Esophagus mucosa (tissue), 1 donor: Measurements from ENCODE around the gene BIN2. TPM values are rescaled to one million over a fixed set of nuclear protein-coding genes. Genes with fewer than 3 reads are reported as not detected.
"Not testable (repeated sequence)": the region's sequence is repeated elsewhere in the genome, so short reads cannot be mapped to it uniquely, and the experiment has no call there.

Experiments used
- ATAC-seq: fragments of 200-7000 bp; cut with Tn5 transposase; one replicate; pipeline ENCODE4 v1.9.1; 2020
- total RNA-seq: library from RNA; stranded (reverse); gene quantifications from one replicate; pipeline ENCODE4 v1.2.4, GENCODE V29; 2023
- donor health status: DM: yes; HTN: yes; CAD: no.

BIN2 gene
- total RNA-seq, 1 donor from 2014 or later: 1.5 TPM

DNA sequence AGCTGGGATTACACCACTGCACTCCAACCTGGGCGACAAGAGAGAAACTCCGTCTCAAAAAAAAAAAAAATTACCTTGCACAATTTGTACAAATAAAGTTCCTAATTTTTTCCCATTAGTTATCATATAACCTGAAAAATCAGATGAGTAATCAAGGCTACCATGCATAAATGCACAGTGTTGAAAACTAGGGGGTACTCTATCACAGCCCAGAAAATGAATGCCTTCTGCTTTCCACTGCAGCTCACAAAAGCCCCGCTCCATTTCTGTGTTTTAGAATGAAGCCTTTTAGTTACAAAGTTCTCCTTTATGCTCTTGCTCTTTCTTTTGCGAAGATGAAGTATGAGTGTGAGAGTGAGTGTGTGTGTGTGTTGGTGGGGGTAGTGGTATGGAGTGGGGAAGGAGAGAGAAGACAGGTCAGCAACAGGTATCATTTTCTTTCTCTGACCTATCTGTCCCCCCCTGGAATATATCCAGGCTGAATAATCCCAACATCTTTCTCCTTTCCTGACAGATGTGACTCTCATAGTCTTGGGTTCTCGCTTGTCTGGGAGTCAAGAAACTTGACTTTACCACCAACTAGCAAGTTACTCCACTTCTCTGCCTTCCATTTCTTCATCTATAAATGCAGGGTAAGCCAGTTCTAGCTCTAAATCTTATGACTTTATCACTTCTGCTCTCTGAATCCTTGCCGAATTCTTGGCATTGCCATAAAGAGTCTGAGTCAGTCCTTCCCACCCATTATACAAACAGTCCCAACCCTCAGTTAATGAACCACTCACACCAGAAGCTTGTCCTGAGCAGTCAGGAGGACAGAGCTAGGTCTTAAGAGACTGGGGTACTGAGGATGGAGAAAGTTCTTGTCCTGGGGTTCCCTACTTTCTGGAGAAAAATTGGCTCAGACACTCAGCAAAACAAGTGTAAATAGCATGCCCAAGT lies 16.1 kb downstream of the BIN2 start:
- peak; percentile 98 for ATAC-seq

DNA sequence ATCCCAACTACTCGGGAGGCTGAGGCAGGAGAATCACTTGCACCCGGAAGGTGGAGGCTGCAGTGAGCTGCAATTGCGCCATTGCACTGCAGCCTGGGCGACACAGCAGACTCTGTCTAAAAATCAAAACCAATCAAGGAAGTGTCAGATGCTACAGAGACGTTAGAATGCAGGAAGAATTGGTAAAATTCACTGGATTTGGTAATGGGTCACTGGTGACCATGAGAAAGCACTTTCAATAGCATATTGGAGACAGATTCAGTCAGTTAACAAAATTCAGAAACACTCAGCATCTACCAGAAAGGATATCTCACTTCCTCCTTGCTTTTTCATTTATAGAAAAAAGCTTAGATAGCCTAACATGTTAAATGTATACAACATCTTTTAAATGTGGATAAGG lies 17.5 kb downstream of the BIN2 start:
- ATAC-seq: no peak

DNA sequence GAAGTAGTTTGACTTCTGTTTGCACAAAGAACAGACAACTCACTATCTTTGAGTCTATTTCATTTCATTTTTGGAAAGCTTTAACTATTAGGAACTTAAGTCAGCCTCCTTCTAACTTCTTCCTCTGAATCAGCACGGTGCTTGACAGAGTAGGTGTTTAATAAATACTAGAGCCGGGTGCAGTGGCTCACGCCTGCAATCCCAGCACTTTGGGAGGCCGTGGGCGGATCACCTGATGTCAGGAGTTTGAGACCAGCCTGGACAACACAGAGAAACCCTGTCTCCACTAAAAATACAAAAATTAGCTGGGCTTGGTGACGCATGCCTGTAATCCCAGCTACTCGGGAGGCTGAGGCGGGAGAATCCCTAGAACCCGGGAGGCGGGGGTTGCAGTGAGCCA lies 23.2 kb downstream of the BIN2 start:
- ATAC-seq: not testable (repeated sequence)

DNA sequence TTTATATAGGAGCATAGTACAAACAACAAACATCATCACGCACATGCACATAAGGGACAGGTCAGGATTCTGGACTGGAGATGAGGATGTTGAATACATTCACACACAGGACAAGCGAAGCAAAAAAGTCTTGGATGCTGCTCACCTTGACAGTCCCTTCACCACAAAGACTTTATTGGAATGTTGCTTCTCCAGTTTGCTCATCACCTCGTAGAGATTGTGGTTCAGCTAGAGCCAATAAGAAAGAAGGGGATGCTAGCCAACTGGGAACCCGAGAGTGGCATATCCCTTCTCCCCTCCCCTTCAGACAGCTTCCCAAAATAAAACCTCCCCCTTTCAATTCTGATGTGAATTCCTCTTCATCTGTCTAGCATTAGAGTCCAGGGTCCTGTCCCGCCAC lies 28.3 kb downstream of the BIN2 start:
- no peak for ATAC-seq

DNA sequence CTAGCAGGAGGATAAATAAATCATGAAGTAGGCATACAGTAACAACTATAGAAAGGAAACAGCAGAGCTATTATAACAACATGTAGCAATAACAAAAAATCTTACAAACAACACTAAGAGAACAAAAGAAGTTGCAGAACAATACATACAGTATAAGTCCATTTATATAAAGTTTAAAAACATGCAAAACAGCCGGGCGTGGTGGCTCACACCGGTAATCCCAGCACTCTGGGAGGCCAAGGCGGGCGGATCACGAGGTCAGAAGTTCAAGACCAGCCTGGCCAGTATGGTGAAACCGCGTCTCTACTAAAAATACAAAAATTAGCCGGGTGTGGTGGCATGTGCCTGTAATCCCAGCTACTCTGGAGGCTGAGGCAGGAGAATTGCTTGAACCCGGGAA lies 29.9 kb downstream of the BIN2 start:
- not testable (repeated sequence) for ATAC-seq

DNA sequence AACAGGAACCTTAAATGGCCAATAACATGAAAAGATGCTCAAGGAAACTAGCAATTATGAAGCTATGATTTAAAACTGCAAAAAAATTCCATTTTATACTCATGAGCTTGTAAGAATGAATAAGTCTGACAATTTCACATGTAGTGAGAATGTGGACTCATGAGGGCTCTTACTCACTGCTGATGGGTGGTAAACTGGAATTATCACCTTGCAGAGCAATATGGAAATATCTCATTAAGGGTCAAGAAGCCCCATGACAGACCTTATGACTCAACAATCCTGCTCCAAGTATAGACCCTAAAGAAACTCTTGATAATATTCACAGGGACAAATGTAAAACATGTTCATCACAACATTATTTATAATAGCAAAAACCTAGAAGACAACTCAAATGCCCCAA lies 30.3 kb downstream of the BIN2 start:
- peak; percentile 67 for ATAC-seq

DNA sequence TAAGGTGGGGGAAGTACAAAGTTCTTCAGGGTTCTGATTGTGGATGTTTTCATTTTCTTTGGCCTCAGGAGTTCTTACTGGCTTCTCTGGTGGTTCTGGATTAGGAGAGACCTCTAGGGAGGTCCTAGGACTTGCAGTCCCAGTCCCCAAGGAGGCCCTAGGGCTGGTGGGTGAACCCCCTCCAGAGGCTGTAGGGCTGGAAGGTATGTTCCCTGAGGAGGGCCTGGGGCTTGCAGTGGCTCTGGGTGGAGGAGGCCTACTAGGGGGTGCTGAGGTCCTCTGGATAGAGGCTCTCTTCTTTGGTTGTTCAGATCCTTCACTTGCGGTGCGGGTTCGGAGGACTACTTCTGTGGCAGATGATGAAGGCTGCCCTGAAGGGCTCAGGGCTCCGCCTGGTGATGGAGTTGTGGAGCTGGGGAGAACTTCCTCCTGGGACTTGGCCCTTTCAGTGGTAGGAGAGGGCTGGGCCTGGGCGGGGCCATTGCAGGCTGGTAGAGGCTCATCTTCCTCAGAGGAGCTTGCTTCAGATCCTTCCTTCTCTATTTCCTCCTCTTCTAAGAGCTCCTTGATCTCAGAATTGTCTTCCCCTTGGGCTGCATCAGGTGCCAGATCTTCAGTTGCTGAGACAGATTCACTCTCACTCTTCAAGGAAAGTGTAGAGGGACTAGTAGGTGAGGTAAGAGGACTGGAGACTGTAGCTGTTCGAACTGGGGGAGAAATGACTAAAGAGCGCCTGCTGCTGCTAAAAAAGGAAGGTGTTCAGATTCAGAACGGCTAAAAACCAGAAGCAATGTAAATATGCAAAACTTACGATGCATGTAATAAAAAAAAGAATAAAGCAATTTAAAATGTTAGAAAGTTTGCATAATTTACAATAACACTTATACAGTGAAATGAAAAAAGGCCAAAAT lies 32.1 kb downstream of the BIN2 start:
- peak; percentile 77 for ATAC-seq

DNA sequence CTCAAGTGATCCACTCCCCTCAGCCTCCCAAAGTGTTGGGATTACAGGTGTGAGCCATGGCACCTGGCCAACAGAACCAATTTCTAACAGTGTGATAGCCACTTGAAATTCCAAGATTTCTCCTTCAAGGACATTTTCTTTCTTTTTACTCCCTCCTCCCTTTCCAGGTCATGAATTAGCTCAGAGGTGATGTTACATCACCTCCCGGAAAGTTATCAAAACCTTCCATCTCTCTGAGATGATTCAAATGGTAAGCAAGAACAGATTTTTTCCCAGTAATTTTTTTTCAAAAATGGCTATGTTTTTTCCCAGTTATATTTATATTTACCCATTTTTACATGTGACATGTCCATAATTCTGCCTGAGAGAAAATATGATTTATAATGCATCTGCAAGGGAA lies 38.1 kb downstream of the BIN2 start:
- ATAC-seq: no peak

DNA sequence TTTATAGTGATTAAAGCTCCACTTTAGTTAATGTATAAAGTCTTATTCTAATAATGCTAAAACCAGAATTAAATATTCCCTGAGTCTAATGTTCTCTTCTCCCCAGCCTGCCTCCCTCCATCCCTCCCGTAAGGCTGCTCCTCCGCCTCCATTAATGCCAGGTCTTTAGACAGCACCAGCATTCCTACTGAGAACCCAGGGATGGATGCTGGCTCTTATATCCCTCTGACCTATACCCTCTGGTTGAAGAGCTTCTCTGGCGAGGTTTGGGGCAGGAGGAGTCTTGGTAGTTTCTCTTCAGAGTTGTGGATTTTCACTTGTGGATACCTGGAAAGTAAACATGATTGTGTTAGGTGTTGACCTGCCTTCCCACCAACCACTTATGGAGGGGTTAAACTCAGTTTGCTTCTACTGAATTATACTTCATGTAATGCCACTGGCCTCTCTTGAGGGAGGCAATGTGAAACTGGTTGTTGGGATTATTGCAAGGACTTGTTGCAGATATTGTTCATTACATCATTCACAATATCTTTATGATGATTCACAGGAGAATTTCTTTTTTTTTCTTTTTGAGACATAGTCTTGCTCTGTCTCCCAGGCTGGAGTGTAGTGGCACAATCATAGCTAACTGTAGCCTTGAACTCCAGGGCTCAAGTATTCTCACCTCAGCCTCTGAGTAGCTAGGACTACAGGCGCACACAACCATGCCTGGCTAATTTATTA lies 42.6 kb downstream of the BIN2 start:
- peak; percentile 63 for ATAC-seq

DNA sequence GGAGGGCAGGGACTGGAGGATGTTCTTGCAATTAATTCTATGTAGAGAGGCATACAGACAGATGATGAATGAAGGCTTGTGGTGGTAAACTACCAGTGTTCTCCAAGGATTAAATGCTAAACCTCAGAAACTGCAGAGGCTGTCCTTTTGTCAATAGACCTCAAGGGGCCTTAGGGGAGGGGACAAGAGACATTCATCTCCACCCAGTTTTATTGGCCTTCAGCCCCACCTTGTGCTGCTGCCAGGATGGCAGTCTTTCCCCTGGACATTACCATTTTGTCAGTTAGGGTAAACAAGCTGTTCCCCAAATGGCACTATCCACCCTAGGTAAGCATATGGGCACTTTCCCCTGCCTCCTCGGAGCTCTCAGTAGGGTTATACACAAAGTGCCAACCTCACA lies 48.9 kb downstream of the BIN2 start:
- no peak for ATAC-seq

DNA sequence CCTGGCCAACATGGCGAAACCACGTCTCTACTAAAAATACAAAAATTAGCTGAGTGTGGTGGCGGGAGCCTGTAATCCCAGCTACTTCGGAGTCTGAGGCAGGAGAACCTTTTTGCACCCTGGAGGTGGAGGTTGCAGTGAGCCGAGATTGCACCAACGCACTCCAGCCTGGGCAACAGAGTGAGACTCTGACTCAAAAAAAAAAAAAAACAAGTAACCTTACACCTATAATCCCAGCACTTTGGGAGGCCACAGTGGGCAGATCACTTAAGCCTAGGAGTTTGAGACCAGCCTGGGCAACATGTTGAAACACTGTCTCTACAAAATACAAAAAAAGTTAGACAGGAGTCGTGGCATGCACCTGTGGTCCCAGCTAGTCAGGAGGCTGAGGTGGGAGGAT lies 51.2 kb downstream of the BIN2 start:
- ATAC-seq: not testable (repeated sequence)

DNA sequence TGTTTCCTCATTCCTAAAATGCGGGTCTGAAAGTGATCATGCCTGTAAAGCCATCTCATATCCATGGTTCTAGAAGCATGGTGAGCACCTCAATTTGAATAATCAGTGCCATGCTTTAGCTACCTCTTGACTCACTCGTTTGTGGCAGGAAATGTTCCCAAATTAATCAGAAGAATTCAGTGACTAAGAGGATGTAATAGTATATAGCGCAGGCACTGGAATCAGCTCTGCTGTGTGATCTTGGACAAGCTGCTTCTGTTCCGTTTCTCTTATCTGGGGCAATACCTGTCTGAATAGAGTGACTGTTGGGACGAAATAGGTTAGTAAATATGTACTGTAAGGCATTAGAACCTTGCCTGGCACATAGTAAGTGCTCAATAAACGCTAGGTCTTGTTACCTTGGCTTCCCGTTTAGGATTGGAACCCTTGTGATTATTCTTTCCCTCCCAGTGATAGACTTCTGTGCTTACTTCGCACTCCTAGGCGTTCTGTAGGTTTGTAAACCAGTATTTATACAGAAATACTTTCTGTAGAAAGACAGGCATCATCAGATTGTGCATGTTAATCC lies 52.9 kb downstream of the BIN2 start:
- peak; percentile 84 for ATAC-seq

DNA sequence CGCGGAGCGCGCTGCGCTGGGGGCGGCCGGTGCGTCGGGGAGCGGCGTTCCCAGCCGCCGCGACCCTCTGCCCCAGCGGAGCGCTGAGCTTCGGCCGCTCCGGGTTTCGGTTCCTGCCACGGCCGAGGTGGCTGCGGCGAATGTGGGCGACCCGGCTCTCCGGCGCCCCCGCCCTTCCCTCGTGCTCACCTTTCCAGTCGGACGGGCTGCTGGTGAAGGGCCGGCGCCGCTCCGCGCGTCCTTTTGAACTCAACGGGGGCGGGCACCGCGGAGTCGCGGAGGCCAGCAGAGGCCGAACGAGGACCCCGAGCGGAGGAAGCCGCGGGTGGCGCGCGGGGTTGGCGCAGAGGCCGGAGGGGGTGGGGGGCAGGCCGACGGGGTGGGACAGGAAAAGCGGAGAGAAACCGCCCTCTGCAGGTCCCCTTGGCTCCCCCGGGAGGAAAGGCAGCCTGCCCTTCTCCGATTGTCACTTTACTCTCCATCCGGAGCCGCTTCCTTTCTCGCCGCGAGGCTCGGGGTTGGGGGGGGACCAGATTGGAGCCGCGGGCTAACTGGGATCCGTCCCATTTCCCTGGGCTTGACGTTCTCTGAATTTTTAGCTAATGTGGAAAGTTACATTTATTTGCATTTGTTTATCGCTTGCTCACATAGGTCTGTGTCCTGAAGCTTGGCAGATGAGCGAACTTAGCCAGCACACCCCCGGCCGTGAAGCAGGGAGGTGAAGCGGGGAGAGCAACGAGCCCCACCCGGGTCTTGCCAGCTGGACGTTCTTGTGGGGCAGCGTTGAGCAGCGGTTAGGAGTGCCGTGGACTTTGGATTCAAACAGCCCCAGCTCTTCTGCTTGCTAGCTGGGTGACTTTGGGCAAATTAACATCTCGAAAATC lies 53.7 kb downstream of the BIN2 start, which contains the start of gene SMAGP:
TSS of gene SMAGP (minus strand) at position 349 of the 884 bp plus-strand sequence. CDS start 1,137 bp downstream, outside the sequence.
- ATAC-seq: peak; percentile 88

DNA sequence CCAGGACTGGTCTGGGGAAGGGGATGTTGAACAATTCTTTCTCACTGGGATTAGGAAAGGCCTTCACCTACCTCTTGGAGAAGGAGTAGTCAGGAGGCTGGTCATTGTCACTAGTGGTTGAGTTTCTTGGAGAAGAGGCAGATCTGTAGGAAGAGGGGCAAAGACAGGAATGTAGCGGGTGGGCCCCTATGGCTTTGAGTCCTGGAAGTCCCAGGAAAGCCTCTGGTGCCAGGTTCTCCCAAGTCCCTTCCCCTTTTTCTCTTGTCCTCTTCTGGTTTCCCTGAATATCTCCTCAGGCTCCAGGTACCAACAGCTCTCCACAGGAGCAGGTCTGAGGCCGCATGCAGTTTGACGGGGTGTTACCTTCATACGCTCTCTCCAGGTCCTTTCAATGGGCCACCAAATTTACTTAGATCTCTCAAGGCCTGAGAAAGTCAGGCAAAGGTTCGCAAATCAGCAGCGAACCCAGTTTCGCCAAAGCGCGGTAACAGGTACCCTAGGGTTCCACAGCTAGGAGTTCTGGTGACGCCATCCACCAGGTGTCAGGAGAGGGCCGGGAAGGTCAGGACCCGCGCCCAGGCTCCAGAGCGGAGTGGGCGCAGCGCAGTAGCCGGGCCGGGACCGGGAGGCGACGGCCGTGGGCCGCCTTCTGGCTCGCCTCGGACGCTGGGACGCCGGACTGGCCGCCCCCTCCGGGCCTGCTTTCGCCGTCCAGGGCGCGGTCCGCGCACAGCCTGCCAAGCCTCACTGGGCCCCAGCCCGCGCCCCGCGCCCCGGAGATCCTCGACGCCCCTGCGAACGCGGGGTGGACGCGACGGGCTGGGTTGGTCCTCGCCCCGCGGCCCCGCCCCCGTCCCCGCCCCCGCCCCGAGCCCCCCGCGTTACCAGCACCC lies 54.6 kb downstream of the BIN2 start:
- ATAC-seq: peak; percentile 75

DNA sequence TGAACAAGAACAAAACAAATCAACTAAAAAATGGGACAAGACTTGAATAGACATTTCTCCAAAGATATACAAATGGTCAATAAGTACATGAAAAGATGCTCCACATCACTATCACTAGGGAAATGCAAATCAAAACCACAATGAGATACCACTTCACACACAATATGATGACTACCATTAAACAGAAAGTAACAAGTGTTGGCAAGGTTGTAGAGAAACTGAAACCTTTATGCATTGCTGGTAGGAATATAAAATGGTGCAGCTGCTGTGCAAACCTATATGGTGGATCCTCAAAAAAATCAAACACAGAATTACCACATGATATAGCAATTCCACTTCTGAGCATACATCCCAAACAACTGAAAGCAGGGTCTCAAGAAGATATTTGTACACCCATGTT lies 59.0 kb downstream of the BIN2 start:
- ATAC-seq: no peak

DNA sequence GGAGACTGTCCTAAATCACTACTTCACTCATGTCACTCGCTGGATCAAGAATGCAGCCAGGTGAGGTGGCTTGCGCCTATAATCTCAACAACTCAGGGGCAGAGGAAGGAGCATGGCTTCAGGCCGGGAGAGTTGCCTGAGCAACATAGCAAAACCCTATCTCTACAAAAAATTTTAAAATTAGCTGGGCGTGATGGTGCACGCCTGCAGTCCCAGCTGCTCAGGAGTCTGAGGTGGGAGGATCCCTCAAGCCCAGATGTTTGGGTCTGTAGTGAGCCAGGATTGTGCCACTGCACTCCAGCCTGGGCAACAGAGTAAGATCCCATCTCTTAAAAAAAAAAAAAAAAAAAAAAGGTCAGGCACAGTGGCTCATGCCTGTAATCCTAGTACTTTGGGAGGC lies 59.7 kb downstream of the BIN2 start:
- ATAC-seq: no peak

DNA sequence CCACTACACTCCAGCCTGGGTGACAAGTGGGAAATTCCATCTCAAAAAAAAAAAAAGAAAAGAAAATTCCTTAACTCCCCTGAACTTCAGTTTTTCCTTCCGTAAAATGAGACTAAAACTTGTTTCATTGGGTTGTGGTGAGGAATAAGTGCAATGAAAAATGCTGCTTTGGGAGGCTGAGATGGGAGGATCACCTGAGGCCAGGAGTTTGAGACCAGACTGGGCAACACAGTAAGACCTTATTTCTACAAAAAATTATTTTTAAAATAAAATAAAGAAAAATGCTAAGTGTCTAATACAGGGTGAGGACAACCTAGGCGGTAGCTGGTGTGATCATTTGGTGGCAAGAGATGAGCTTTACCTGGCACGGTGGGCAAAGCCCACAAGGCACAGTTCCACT lies 60.6 kb downstream of the BIN2 start:
- no peak for ATAC-seq

DNA sequence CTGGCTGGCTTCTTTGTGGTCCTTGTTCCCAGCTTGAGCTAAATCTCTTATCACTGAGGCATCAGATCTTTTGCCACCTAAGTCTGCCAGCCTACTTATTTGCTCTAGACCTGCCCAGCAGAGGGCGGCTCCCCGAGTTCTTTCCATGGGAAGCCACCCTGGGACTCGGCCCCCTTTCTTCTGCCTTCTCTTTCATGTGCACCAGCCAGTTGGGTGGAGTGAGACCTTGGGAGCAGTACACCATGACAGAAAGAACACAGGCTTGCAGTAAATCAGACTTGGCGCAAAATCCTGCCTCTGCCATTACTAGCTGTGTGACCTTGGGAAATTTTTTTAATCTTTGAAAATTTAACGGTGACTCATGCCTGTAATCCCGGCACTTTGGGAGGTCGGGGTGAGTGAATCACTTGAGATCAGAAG lies 61.2 kb downstream of the BIN2 start:
- ATAC-seq: peak; percentile 72

DNA sequence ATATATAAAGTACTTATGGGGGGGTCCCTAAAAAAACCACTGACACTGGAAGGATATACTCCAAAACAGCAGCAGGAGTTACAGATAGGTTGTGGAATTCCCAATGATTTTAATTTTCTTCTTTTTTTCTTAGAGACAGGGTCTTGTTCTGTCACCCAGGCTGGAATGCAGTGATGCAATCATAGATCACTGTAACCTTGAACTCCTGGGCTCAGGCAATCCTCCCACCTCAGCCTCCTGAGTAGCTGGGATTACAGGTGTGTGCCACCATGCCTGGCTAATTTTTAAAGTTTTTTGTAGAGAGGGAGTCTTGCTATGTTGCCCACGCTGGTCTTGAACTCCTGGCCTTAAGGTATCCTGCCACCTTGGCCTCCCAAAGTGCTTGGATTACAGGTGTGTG lies 64.4 kb downstream of the BIN2 start:
- ATAC-seq: not testable (repeated sequence)

DNA sequence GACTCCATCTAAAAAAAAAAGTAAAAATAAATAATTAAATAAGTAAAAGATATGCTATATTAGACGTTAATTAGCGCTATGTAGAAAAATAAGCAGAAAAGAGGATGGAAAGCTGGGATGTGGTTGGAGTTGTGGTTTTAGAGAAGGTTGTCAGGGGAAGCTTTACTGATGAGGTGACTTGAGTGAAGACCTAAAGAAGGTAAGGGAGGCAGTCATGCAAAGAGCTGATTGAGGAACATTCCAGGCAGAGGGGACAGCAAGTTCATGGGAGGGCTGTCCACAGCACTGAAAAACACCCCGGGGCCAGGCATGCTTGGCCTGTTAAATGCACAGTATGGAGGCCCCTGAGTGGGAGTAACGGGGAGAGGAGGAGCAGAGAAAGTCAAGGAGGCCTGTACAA lies 69.4 kb downstream of the BIN2 start:
- peak; percentile 19 for ATAC-seq
